NCI-H345 treated with DMSO at 0.1 percent for 48 hours (cell line): ENCODE data around the gene BIRC2.
A peak's percentile ranks its signal among the peaks of the same experiment; 100 is the strongest.
"Not testable (repeated sequence)": the region's sequence is repeated elsewhere in the genome, so short reads cannot be mapped to it uniquely, and the experiment has no call there.

Experiments
- DNase-seq: peaks from one replicate; lab custom pipeline; 2025; ENCODE audit not compliant: unreplicated experiment; lab: John Stamatoyannopoulos, UW

The BIRC2 gene

DNA sequence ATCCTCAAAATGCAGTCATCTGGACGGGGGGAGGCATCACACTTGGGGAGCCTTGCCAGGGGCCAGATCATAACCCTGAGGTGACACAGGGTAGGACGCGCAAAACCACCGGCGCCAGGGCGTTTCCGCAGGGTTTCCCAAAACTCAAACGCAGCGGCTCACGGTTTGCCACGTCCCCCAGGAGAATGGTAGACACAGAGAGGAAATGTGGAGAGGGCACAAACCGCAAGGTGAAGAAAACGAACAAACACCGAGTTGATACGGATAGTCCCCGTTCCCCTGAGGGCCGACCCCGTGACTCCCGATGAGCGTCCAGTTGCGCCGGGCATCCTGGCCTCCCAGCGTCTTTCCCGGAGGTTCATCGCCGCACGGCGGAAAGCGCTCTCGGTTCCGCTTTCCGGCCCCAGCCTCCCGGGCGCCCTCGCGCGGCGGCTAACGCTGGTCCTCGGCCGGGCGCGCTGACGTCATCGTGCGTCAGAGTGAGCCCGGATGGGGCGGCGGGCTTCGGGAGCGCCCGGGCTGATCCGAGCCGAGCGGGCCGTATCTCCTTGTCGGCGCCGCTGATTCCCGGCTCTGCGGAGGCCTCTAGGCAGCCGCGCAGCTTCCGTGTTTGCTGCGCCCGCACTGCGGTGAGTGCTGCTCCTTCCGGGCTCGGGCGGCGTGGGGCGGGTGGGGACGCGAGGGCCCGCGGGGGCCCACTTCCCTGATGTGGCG lies at the start of gene BIRC2:
TSS of gene BIRC2 (plus strand) at position 467 of the 714 bp plus-strand sequence. CDS start 2,641 bp downstream, outside the sequence.
- DNase-seq: peak; percentile 87

DNA sequence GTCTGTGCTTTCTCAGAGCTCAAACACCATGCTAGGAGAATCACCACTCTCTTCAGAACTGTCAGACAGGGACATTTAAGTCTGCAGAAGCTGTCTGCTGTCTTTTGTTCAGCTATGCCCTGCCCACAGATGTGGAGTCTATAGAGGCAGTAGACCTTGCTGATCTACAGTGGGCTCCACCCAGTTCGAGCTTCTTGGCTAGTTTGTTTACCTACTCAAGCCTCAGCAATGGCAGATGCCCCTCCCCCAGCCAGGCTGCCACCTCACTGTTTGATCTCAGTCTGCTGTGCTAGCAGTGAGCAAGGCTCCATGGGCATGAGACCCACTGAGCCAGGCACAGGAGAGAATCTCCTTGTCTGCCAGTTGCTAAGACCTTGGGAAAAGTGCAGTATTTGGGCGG lies 46.2 kb upstream of the BIRC2 start:
- not testable (repeated sequence) for DNase-seq

DNA sequence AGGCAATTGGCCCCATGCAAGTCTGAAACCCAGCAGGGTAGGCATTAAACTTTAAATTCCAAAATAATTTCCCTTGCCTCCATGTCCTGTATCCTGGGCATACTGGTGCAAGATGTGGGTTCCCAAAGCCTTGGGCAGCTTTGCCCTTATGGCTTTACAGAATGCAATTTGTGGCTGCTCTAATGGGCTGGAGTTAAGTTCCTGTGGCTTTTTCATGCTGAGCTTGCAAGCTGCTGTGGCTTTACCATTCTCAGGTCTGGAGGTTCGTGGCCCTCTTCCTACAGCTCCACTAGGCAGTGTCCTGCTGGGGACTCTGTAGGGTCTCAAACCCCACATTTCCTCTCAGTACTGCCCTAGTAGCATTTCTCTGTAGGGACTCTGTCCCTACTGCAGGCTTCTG lies 44.8 kb upstream of the BIRC2 start:
- DNase-seq: no peak

DNA sequence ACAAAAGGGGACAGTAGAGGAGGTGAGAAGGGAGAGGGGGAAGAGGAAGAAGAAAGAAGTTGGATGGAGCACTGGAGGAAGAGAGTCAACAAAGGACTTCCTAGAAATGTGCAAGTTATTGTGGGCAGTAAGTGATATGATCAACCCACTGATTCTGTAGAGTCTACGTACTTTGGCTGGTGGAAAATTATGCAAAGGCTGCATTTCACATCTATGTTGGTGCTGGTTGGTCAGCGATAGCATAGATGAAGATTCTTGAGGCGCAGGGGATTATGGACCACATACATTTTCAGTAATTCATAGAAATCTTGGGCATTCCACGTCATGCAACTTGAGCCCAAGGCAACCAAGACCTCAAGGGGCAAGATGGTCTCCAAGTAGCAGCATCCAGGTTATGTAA lies 42.3 kb upstream of the BIRC2 start:
- no peak for DNase-seq

DNA sequence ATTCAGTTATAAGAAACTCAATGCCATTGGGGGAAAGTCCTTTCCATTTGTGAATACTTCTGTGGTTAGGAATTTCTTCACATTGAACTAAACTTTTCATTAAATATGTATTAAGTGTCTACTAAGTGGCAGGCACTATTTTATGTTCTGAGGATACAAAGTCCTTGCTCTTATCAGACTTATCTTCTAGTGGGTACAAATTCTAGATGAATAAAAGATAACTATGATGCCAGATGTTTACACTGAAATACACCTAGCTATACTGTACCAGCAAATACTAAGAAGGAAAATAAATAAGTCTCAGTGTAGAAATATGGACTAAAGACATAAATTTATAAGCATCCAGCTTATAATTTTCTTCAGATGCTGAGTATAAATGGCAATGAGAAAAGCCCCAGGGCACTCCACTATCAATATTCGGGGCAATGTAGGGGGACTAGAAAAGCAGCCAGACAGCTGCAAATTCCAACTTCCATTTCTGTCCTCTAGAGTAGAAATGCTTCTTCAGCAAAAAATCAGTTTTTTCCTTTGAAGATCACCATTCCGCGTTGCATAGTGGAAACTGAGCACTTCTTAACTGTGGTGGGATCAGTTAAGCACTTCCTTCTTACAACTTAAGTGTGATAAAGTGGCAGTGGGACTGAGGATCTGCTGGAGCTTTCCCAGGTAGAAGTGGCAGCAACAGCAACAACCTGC lies 41.5 kb upstream of the BIRC2 start:
- no peak for DNase-seq

DNA sequence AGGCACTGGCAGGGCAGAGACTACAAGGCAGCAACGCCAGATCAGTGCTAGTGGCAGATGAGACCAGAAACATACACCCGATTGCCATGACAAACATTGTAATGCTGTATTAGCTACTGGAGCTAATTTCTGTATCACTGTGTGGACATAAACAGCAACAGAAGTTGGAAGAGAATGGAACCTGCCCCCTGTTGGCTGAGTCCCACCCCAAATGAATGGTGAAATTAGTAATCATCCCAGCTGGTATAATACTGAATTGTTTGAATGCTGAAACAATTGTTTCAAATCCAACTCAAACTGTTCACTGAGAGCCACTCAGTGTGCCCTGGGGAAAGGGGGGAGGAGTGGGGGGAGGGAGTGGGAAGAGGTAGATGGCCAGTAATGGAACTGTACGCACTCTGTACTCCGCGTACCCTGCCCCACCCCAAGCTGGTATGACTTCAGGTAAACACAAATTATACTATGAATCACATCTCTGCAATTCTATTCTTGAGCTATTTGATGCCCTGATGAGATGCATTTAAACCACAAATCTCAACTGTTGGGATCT lies 40.9 kb upstream of the BIRC2 start:
- DNase-seq: no peak

DNA sequence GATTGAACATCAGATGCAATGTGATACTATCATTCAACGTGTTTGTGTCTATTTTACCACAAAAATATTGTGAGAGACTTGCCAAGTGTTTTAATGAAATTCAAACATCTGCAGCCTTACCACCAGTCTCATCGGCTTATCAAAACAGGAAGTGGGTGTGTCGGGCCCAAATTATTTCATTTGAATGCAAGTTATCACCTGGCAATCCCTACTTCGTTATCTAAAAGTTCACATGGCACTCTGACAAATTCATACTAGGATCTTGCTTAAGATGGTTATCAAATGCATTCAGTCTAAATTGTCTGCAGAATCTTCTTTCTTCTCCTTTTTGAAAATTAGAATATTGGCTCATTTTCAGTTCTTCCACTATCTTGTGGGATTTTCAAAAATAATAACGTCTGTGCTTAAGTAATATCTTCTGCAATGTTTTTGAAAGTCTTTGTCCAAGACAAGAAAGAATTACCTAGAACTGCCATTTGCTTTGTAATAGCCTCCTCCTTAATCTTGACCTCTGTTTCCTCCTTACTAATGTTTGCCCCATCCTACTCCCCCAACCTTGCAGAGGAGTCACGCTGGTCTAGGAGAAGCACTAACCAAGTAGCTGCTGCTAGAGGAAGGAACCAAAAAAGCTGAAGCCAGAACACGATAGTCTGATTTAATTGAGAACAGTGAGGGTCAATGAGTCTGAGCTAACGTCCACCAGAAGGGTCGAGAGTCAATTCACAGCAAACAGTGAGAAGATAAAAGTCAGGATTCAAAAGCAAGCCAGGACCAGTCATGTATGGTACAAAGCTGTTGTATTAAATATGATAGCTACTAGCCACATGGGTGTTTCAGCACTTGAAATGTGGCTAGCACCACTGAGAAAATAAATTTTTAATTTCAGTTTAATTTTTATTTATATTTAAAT lies 39.9 kb upstream of the BIRC2 start:
- DNase-seq: no peak

DNA sequence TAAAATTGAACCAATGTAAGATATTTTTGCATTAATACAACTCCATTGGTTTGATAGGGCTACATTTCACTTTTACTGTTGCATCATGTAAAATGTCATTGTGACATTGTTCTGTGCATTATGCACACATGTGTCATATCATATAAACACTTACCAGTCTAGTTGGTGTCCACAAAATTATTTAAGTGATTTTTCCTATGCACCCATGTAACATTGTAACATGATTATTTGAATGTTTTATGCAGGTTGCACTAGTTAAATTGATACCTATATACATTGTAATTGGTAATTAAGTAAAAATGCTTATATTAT lies 39.3 kb upstream of the BIRC2 start:
- DNase-seq: no peak

DNA sequence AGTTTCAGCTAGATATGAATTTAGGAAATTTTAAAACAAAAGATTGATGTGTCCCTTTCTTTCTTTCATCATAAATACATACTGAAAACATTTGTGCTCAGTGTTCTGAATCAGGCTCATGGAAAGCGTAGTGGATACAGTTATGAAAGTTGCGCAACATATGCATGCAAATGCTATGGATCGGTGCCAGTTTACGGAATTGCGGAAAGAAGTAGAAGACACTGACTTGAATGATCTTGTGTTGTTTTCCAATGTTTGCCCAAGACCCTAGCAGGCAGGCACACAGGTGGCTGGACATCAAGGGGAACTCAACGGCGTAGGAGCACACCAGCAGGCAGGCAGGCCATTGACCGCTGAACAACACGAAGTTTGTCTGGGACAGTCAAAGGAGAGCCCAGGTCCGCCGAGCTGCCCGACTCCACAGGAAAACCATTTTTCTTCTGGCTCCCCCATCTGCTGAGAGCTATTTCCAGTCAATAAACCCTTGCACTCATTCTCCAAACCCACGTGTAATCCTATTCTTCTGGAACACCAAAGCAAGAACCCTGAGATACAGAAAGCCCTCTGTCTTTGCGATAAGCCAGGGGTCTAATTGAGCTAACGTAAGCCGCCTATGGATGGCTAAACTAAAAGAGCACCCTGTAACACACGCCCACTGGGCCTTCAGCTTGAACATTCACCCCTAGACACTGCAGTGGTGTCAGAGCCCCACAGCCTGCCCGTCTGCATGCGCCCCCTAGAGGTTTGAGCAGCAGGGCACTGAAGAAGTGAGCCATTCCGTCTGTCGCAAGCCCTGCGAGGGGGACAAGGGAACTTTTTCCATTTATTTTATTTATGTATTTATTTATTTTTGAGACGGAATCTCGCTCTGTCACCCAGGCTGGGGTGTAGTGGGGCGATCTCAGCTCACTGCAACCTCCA lies 37.1 kb upstream of the BIRC2 start:
- no peak for DNase-seq

DNA sequence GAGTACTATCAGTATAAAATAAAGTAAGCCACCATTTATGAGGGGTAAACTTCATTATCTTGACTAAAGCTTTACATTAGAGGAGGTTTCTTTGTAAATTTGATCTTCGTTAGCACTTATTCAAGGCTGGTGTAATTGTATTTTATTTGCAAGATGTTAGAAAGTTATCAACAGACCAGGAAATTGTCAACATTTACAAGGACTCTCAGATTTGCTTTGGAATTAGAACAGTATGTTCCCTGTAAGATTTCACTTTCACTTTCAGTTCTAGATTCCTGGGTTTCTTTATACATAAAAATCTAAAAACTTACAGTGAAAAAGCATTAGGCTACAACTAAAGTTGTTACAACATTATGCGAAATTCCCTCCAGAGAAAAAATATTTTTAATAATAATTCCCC lies 34.3 kb upstream of the BIRC2 start:
- no peak for DNase-seq

DNA sequence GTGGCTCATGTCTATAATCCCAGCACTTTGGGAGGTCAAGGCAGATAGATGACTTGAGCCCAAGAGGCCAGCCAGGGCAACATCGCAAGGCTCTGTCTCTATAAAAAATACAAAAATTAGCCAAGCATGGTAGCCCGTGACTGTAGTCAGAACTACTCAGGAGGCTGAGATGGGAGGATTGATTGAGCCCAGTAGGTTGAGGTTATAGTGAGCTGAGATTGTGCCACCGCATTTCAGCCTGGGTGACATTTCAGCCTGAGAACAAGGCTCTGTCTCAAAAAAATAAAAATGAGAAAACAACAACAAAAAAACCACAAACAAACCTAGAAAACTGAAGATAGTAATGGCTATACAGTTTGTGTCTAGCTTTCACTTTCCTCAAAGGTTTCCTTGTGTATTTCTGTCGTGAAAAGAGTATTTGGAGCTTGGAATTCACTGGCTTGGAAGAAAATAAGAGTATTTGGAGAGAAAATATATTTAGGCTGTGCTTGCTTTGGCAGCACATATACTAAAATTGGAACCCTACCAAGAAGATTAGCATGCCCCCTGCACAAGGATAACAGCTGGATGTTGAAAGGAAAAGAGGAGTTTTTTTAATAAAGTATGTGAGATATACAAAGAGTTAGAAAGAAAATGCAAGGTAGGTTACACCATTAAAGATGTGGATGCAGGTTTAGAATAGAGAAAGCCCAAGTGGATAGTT lies 33.6 kb upstream of the BIRC2 start:
- DNase-seq: no peak

DNA sequence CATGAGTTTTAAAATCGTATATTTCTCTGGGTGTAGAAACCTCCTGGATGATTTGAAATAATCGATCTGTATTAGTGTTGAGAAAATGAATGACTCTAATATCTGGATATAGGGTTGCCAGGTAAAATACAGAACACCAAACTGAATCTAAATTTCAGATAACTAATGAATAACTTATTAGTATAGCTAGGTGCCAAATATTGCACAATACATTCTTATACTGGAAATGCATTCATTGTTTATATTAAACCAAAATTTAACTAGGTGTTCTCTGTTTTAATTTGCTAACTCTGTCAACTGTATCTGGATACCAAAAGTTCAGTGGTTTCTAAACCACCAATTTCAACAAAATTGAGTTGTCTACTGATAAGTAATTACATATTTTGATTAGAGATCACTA lies 32.2 kb upstream of the BIRC2 start:
- DNase-seq: no peak

DNA sequence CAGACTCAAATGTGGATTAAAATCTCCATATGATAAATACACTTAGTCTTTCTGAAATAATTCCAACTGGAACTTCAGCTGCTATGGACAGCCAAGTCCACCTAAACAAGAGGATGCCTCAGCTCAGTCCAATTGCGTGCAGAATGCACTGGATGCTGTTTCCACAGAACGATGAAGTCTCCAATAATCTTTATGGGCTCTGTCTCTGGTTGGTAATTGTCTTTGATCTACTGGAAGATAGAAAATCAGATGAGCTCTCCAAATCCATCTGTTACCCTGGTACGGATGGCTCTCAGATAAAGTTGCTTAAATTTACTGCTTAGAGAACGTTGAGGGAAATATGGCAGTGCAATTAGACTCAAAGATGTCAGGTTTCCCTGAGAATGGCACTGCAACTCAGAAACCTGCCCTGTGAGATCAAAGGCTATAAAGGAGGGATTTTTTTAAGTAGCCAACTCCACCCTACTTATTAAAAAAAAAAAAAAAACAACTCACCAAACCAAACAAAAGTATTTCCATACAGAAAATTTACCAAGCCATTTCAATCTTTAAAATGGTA lies 30.6 kb upstream of the BIRC2 start:
- no peak for DNase-seq

DNA sequence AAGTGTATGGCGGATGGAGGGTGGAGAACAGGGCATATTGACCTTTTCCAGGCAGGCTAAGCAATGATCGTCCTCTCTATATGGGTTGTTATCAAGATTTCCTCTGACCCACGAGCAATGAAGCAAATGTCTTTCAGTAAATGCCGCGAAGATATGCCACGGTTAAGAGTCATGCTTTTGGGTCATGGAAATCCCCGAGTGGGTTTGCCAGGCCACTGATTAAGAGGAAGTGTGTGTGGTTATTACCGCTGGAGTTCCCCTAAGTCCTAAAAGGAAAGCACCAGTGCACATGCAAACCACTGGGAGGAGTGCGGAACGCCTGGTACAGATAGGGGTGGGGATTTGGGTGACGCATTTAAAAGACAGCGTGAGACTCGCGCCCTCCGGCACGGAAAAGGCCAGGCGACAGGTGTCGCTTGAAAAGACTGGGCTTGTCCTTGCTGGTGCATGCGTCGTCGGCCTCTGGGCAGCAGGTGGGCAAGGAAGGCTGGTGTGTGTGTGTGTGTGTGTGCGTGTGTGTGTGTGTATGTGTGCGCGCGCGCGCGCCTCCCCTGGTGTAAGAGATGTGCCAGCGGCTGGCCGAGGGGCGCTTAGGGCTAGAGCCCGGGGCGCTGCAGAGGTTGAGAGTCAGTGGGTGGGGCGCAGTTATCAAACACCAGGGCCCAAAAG lies 29.8 kb upstream of the BIRC2 start, which contains the start of gene BIRC3:
TSS of gene BIRC3 (plus strand) at position 386 of the 669 bp plus-strand sequence. CDS start 7,026 bp downstream, outside the sequence.
- DNase-seq: peak; percentile 72

DNA sequence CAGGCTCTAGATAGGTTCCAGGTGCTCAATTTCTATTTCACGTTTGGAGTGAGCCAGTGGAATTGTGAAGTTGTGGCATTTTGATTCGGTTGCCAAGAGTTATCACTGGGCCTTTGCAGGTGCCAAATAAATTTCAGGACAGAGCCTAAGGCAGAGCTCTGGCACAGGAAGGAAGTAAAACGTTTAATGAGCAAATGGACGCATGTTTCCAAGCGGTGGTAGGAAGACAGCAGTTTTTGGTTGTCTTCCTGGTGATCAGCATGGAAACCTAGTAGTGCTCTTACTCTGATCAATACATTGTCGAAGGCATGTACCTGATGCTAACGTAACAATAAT lies 29.3 kb upstream of the BIRC2 start:
- DNase-seq: no peak

DNA sequence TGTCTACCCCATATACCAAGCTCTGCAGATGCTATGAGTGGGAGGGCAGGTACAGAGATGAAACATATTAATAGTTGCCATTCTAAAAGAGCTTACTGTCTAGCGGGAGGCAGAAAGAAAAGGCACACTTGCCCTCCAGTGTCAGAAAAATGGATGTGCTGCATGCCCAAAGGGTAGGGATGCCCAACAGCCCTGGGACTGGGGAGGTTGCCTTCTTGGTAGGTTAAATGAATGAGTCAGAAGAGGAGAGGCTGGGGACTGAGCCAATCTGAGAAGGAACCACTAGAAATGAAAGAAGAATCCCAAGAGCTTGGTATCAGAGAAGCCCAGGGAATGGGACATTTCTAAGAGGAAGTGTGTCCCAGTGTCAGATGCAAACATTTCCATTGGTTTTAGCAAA lies 28.5 kb upstream of the BIRC2 start:
- DNase-seq: no peak

DNA sequence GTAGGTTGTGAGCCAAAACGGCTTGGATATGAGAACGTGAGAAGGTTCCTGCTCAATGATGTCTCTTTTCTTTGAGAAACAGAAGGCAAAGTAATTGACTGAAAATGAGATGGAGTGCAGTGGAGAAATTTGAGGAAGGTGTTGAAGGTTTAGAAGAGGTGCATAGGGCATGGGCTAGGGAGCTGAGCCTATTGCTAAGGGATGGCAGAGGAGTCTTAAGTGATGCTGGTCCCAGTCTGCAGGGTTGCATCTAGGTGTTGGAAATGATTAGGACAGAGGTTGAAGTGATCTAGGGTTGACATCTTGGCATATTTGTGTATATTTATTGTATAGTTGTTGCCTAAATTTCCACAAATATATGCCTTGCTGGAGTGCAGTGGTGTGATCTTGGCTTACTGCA lies 27.5 kb upstream of the BIRC2 start:
- DNase-seq: no peak

DNA sequence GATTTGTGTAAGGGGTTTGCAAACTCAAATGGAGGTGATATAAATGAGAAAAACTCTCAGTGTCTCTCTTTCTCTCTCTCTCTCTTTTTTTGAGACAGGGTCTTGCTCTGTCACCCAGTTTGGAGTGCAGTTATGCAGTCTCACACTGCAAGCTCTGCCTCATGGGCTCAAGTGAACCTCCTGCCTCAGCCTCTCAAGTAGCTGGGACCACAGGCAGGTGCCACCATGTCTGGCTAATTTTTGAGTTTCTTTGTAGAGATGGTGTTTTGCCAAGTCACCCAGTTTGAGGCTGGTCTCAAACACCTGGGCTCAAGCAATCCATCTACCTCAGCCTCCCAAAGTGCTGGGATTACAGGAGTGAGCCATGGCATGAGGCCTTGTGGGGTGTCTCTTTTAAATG lies 26.8 kb upstream of the BIRC2 start:
- no peak for DNase-seq

DNA sequence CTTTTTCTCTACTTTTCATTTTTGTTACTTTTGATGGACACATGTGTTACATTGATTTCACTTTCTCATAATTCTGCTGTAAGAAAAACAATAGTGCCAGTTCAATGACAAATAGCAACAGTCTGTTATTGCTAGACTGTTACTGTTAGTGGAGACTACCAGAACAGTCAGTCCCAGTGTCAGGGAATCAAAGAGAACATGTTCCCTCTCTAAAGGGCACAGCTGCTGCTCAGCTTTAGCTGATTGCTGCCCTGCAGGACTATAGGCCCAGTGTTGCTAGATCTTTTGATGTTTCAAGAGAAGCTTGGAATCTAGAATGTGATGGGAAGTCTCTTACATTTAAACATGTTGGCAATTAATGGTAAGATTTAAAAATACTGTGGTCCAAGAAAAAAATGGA lies 26.3 kb upstream of the BIRC2 start:
- DNase-seq: no peak
